Hepatocyte (in vitro differentiated cells): ENCODE measurements around the gene ZNF354C. TPM values are rescaled to one million over a fixed set of nuclear protein-coding genes. Genes with fewer than 3 reads are reported as not detected.

Experiments
- DNase-seq: peaks from one replicate; pipeline ENCODE4 v3.0.0-alpha.2; 2016; ENCODE audit warnings: low spot score
- H2AFZ ChIP-seq: fragments of 200-600 bp; sonication (generic); 2 replicates; pipeline ENCODE4 v1.6.0; 2016; ENCODE audit warnings: antibody characterized with exemption, mild to moderate bottlenecking
- H3K27ac ChIP-seq: fragments of 200-600 bp; sonication (generic); 2 replicates; pipeline ENCODE4 v1.5.1; 2016; ENCODE audit warnings: mild to moderate bottlenecking
- H3K27me3 ChIP-seq: fragments of 200-600 bp; sonication (generic); 2 replicates; pipeline ENCODE4 v1.6.1; 2016
- H3K36me3 ChIP-seq: fragments of 200-600 bp; sonication (generic); replicated peaks from 2 replicates; pipeline ENCODE4 v1.5.1; 2016; ENCODE audit warnings: low read depth; ENCODE audit not compliant: insufficient read depth
- H3K4me1 ChIP-seq: fragments of 200-600 bp; sonication (generic); 2 replicates; pipeline ENCODE4 v1.5.1; 2016; ENCODE audit warnings: mild to moderate bottlenecking, moderate library complexity; ENCODE audit not compliant: insufficient read depth
- H3K4me2 ChIP-seq: fragments of 200-600 bp; sonication (generic); 2 replicates; pipeline ENCODE4 v1.6.0; 2016
- H3K4me3 ChIP-seq: fragments of 200-600 bp; sonication (generic); 2 replicates; pipeline ENCODE4 v1.5.1; 2016; ENCODE audit warnings: mild to moderate bottlenecking
- H3K79me2 ChIP-seq: fragments of 200-600 bp; sonication (generic); 2 replicates; pipeline ENCODE4 v1.6.0; 2017; ENCODE audit warnings: mild to moderate bottlenecking
- H3K9me2 ChIP-seq: fragments of 200-600 bp; sonication (generic); replicated peaks from 2 replicates; pipeline ENCODE4 v1.6.0; 2017; ENCODE audit warnings: mild to moderate bottlenecking; ENCODE audit not compliant: insufficient read depth
- H3K9me3 ChIP-seq: fragments of 200-600 bp; sonication (generic); 2 replicates; pipeline ENCODE4 v1.5.1; 2016; ENCODE audit warnings: low read depth, mild to moderate bottlenecking
- H4K20me1 ChIP-seq: fragments of 200-600 bp; sonication (generic); 2 replicates; pipeline ENCODE4 v1.6.0; 2016; ENCODE audit warnings: mild to moderate bottlenecking; ENCODE audit not compliant: insufficient read depth, poor library complexity, severe bottlenecking
- EZH2 ChIP-seq: fragments of 200-600 bp; sonication (generic); IDR thresholded peaks from 2 replicates; pipeline ENCODE4 v1.6.1; 2016; ENCODE audit warnings: antibody characterized with exemption, mild to moderate bottlenecking, borderline replicate concordance
- EZH2phosphoT487 ChIP-seq: fragments of 200-600 bp; sonication (generic); IDR thresholded peaks from one replicate; pipeline ENCODE4 v1.6.1; 2018; ENCODE audit warnings: antibody characterized with exemption, mild to moderate bottlenecking, low read depth, moderate library complexity; ENCODE audit not compliant: unreplicated experiment, severe bottlenecking
- WGBS: methylation state at CpG from one replicate; pipeline ENCODE4 v1.1.6; 2016; ENCODE audit warnings: low lambda C conversion rate; ENCODE audit errors: missing lambda C conversion rate; 5-methylcytosine and 5-hydroxymethylcytosine counted together
- polyA plus RNA-seq: library from polyadenylated mRNA; unstranded; fragments of >200 nt; fragmentation: Nextera tagmentation; extraction: Ambion mirVana; gene quantifications from 2 replicates; pipeline ENCODE4 v1.2.1, GENCODE V29; 2016
- total RNA-seq: library from RNA; depleted of rRNA; stranded (reverse); fragments of >200 nt; gene quantifications from 2 replicates; pipeline ENCODE4 v1.2.3, GENCODE V29; 2014
- TF ChIP-seq, protein P1 (sequence below): fragments of 200-600 bp; sonication (generic); IDR thresholded peaks from 2 replicates; pipeline ENCODE4 v1.5.1; 2016; ENCODE audit warnings: antibody characterized with exemption, mild to moderate bottlenecking; ENCODE audit not compliant: poor library complexity

Gene ZNF354C
- total and polyA plus RNA-seq, 2 experiments from 2014 or later, result 1.5 to 9.4 TPM

- no peak overlapping the region for H3K27ac ChIP-seq
- H2AFZ ChIP-seq, result no peak overlapping the region
- no peak overlapping the region for H3K4me2 ChIP-seq
- no peaks in the 10 kb centered on the region for H3K27me3 ChIP-seq
- H3K9me2 ChIP-seq, result no peaks in the 10 kb centered on the region
- WGBS, result 98% methylated on average over 6 of the region's 6 CpGs
- peaks cover 37% of the 10 kb centered on the region for H3K9me3 ChIP-seq
- no peak for DNase-seq
- no peak for TF ChIP-seq EZH2phosphoT487
- TF ChIP-seq EZH2, result no peak
- TF ChIP-seq, protein P1, sequence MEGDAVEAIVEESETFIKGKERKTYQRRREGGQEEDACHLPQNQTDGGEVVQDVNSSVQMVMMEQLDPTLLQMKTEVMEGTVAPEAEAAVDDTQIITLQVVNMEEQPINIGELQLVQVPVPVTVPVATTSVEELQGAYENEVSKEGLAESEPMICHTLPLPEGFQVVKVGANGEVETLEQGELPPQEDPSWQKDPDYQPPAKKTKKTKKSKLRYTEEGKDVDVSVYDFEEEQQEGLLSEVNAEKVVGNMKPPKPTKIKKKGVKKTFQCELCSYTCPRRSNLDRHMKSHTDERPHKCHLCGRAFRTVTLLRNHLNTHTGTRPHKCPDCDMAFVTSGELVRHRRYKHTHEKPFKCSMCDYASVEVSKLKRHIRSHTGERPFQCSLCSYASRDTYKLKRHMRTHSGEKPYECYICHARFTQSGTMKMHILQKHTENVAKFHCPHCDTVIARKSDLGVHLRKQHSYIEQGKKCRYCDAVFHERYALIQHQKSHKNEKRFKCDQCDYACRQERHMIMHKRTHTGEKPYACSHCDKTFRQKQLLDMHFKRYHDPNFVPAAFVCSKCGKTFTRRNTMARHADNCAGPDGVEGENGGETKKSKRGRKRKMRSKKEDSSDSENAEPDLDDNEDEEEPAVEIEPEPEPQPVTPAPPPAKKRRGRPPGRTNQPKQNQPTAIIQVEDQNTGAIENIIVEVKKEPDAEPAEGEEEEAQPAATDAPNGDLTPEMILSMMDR, result no peak
- H4K20me1 ChIP-seq, result no peaks in the 10 kb centered on the region
- H3K79me2 ChIP-seq, result peaks cover 20% of the 10 kb centered on the region
- H3K4me3 ChIP-seq, result no peak overlapping the region
- no peaks in the 10 kb centered on the region for H3K4me1 ChIP-seq
- peaks cover 8% of the 10 kb centered on the region for H3K36me3 ChIP-seq
These were observed 5.5 kb downstream of the ZNF354C start for GRCh38 chr5:179065703-179066102.

- peaks cover 16% of the 10 kb centered on the region for H3K36me3 ChIP-seq
- H3K79me2 ChIP-seq, result no peaks in the 10 kb centered on the region
These were observed 19.2 kb downstream of the ZNF354C start for GRCh38 chr5:179079165-179079987.

GRCh38 chr5:179080724-179081123, 20.6 kb downstream of the ZNF354C start:
- no peaks in the 10 kb centered on the region for H4K20me1 ChIP-seq
- no peak overlapping the region for H2AFZ ChIP-seq
- H3K4me1 ChIP-seq, result no peaks in the 10 kb centered on the region
- H3K4me2 ChIP-seq, result no peak overlapping the region
- no peak for TF ChIP-seq EZH2
- TF ChIP-seq EZH2phosphoT487, result no peak
- TF ChIP-seq, protein P1, result no peak
- H3K4me3 ChIP-seq, result peak overlapping the region; percentile 4
- peaks cover 12% of the 10 kb centered on the region for H3K36me3 ChIP-seq
- DNase-seq, result no peak
- H3K9me3 ChIP-seq, result peaks cover 86% of the 10 kb centered on the region
- no peaks in the 10 kb centered on the region for H3K27me3 ChIP-seq
- WGBS, result 97% methylated on average over 4 of the region's 4 CpGs
- no peaks in the 10 kb centered on the region for H3K9me2 ChIP-seq
- H3K79me2 ChIP-seq, result no peaks in the 10 kb centered on the region
- H3K27ac ChIP-seq, result no peak overlapping the region

More at GRCh38 chr5:179079165-179079987, 19.2 kb downstream of the ZNF354C start:
- Histone ChIP-seq H3K4me3 (no peak overlapping the region), H3K4me2 (no peak overlapping the region), H3K4me1 (no peaks in the 10 kb centered on the region), H3K27me3 (no peaks in the 10 kb centered on the region), H3K27ac (no peak overlapping the region), H3K9me2 (no peaks in the 10 kb centered on the region), H4K20me1 (no peaks in the 10 kb centered on the region), H2AFZ (no peak overlapping the region), H3K9me3 (peaks cover 84% of the 10 kb centered on the region)
- DNase-seq, result no peak
- TF ChIP-seq EZH2, result no peak
- TF ChIP-seq, protein P1, result no peak
- TF ChIP-seq EZH2phosphoT487, result no peak
- 98% methylated on average over 11 of the region's 11 CpGs for WGBS
